HG02943 (cell line): ENCODE results near the gene ELMO3.

Source experiments
- ATAC-seq: cut with Tn5 transposase; IDR thresholded peaks from one replicate; pipeline ENCODE4 v1.9.1; 2021; ENCODE audit warnings: mild to moderate bottlenecking, low read depth, moderate library complexity; ENCODE audit not compliant: unreplicated experiment

The ELMO3 gene

DNA sequence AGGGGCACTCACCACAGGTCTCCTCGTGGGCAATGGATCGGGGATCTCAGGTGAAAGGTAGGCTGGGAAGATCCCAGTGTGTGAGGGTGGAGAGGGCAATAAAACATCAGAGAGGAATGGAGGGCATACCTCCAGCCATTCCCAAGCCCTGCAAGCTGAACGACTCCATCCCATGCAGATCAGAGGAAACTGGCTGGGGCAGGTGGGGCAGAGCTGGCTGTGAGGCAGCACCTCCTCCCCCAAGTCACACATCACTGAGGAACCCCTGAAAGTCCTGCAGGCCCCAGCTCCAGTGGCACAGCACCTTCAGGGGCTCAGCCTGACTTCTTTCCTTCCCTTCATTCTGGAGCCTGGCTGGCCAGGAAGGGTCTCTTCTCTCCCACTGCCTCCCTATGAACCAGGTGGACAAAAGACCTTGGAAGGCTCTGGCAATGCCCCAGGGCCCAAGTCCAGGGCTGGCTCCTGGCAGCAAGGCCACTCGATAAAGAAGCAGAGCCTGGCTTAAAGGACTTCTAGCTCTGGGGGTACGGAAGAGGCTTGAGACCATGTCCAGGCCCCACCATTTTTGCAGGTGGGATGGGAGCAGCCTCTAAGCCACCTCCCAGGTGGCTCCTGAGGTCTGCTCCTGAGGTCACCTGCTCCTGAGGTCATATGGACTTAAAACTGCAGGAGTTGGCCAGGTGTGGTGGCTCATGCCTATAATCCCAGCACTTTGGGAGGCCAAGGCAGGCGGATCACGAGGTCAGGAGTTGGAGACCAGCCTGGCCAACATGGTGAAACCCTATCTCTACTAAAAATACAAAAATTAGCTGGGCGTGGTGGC is 14.5 kb downstream of the ELMO3 start:
- no peak for ATAC-seq

DNA sequence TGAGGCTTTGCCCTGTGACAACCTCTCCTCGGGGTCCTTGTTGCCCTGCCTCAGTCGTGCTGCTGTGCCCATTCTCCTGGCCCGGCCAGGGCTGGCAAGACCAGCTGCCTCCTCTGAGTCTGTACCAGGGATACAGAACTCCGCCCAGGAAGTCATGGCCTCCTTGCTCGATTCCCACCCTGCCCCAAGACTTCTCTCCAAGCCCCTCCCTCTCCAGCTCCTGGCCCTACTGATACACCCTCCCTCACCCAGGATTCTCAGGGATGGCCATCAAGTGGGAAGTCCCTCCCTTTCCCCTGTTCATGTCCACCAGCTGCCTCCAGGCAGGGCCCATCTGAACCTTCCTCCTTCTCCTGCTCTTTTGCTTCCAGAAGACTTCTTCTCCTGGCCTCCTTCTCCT is 16.8 kb downstream of the ELMO3 start:
- ATAC-seq, result no peak

DNA sequence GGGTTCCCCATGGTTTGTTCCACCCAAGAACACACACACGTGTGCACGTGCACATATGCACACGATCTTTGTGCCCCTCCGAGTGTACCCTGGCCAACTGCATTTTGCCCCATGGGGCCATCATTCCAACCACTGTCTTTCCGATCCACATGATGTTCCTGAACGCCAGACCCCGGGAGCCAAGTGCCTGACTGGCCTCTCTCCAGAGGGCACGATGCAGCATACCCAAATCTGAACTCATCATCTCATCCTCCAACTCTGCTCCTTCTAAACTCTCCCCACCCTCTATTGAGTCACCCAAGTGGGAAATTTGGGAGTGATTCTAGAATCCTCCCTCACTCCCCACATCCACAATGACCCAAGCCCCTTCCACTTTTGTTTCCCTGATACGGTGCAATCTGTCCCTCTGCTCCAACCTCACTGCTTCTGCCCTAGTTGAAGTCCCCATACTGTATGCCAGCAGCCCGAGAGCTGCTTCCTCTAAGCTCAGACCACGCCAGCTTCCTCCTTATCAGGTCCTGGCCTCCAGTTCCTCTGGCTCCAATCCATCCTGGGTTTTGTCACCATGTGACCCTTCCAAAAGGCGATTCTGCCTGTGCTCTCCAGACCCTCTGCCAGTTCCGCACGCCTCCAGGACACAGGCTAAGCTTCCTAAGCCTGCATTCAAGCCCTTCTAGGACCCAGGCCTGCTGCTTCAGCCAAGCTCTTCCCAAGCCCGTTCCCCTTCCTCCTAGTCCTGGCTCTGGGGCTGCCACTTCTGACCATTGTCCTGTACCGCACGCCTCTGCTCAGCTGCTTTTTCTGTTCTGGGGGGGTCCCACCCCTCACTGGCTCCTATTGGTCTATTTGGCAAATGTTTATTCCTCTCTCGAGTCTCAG is 17.9 kb downstream of the ELMO3 start:
- ATAC-seq, result no peak

DNA sequence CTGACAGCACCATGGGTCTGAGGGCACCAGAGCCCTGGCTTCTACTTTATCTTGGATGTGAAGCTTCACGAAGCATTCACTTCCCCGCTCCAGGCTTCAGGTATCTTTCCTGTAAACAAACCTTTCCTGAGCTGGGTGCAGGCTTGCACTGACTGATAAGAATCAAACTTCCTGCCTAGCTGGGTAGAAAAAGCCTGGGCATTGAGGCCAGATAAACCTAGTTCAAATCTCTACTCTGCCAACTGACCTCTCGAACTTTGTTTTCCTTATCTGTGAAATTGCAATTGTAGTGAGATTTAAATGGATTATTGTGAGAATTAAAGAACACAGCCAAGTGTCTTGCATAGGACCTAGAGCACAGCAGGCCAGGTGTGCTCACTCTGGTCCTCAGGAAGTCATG is 25.1 kb downstream of the ELMO3 start:
- no peak for ATAC-seq

DNA sequence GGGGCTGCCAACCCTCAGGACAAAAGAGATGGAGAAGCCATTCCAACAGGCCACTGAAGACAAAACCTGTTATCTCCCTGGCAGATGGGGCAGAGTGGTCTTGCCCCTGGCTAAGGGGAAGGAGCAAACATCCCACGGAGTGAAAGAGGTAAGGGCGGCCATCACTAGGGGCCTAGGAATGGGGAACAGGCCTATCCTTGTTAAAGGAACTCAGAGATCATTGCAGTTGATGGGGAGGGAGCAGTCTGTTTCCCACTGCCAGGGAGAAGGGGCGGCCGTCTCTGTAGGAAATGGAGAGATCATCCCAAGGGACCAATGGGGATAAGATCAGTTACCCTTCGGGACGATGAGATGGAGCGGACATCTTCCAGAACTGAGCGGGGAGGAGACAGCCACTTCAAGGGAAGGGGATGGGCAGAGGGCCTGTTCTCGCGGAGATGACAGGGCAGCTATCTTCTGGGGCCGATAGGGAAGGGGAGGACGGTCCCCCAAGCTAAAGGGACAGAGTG is 27.4 kb downstream of the ELMO3 start:
- ATAC-seq, result no peak

DNA sequence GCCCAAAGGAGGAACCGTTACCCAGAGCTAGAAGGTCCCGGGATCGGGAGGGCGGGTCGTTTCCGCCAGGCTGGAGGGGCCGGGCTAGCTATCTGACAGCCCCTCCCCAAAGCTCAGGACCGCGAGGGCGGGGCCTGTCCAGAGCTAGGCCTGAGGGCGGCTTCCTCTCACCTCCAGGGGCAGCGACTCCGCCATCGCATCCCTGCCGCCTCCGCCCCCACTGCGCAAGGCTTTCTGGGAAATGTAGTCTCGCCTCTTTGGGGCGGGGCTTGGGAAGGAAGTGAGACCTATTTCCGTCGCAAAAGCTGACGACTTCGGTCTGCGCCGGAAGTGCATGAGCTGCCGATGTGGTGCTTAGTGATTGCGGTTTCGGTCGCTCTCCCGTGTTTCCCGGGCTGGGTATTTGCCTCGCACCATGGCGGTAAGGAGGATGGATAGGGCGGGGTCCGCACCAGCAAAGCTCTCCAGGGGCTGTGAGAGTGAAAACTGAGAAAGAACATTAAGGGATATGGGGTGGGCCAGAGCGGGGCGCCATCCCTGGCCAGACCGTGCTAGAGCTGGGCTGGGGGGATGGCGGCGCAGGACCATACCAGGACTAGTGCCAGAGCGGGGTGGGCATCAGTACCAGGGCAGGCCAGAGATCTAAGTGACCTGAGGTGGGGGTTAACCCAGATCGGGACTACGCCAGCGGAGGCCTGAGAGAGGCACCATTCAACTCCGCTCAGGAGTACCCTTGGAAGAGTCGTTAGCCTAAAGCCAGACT is 28.1 kb downstream of the ELMO3 start, which contains the start of gene TMEM208:
TSS of gene TMEM208 (plus strand) at position 327 of the 763 bp plus-strand sequence. CDS start at position 416, 89 bp downstream.
- ATAC-seq, result peak; percentile 88

DNA sequence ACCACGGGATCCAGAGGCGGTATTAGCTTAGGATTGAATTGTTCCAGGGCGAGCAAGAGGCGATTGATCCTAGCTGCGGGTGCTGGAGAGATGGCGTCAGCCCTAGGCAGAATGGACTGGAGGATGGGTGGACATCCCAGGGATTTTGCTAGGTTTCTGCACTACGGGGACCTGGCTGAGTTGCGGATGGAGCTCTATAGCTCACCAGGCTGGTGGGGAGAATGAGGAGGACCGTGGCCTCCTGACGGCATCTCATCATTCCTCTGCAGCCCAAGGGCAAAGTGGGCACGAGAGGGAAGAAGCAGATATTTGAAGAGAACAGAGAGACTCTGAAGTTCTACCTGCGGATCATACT is 28.6 kb downstream of the ELMO3 start:
- ATAC-seq, result no peak

DNA sequence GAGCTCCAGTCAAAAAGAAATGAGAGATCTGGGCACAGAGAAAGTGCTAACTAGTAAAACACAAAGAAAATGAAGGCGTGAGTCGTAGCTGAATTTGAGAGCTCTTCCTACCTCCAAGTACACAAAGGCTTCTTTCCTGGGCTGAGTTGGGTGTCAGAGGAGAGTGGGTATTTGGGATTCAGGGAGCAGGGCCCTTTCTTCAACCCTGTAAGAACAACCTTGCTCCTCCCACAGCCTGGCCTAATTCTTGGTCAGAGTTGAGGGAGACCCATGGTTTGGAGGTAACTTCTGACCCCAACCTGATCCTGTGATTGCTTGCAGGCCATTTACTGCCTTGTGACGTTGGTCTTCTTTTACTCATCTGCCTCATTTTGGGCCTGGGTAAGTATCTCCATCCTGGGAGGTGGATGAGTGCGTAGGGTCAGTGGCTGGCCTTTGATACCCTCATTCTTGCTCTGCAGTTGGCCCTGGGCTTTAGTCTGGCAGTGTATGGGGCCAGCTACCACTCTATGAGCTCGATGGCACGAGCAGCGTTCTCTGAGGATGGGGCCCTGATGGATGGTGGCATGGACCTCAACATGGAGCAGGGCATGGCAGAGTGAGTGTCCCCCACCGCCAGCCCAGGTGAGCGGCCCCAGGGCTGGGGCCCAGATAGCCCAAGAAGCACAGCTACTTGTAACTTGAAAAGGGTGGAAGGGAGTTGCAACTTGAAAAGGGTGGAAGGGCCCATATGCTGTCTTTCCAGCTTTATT is 29.3 kb downstream of the ELMO3 start:
- no peak for ATAC-seq

DNA sequence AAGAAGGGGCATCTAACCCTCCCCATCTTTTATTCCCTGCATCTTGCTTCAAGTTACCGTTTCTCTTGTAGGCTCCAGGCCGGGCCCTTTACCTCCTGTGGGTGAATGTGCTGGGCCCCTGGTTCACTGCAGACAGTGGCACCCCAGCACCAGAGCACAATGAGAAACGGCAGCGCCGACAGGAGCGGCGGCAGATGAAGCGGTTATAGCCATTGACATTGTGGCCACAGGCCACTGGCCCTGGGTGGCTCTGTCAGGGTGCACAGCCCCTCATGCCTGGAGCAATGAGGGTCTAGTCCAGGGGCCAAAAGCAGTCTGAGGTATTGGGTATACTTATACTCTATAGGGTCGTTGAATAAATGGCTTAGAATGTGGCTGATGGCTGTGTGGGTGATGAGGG is 30.0 kb downstream of the ELMO3 start:
- no peak for ATAC-seq

DNA sequence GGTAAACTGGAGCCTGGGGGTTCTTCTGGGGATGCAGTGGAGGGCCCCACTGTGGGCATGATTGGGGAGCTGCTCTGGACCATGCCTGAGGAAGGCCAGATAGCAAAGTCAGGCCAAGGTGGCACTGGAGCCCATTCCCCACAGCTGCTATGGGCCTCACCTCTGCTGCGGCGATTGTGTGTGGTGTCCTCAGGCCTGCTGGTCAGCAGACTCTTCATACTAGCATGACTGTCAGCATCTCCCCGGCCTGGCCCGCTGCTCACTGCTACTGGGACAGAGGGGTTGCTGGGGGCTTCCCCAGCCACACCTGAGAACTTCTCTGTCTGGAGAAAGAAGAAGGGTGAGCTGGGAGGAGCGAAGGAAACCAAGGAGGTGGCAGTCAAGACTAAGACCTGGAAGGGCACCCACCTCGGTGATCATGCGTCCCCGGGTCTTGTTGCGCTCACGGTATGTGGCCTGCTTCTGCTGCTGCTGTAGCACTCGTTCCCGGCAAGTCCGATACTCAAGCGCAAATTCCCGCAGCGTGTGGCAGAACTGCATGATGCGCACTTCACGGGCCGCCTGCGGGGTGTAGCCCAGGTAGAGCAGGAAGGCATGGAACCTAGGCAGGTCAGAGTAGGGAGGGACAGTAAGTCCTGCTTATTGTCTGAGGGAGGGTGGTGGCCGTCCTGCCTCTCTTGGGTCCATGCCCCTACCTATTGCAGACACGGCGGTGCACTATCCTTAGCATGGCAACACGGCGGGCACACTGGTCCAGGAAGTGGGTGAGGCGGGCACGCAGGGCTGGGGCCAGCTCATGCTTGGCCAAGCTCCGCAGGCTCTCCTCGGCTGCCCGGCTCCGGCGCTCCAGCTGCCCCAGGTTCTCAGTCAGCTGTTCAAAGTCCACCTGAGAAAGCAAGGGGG is 31.2 kb downstream of the ELMO3 start:
- no peak for ATAC-seq

DNA sequence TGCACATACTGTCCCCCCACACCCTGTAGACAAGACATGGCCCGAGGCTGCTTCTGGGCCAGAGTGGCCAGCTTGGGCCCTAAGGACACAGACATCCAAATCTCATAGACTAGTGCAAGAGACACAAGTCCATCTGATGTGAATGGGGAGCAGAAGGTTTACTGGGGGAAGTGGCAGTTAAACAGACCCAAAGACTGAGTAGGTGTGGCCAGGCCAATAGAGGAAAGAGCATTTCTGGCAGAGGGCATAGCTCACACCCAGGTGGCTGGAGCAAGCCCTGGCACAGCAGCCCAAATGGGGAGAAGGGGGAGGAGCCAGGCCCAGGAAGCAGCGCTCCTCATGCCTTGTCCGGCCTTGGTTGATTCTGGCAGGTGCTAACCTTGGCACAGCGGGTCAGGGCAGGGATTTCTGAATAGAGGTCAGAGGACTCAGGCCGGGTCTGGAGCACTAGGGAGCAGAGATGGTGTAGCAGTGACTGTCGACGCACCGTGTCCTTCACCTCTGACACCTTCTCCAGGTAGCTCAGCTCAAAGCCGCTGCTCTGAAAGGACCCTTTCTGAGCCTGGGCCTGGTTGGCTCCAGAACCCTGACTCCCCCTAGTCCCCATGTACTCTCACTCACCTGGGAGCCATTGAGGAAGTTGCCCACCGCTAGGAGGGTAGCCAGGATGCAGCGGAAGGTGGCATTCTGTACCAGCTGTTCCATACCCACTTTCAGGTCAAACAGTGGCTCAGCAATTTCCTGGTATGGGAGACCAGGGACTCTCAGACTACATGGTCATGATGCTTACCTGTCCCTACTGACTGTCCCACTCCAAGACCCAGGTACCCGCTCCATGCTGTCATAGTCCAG is 32.1 kb downstream of the ELMO3 start:
- ATAC-seq, result no peak

DNA sequence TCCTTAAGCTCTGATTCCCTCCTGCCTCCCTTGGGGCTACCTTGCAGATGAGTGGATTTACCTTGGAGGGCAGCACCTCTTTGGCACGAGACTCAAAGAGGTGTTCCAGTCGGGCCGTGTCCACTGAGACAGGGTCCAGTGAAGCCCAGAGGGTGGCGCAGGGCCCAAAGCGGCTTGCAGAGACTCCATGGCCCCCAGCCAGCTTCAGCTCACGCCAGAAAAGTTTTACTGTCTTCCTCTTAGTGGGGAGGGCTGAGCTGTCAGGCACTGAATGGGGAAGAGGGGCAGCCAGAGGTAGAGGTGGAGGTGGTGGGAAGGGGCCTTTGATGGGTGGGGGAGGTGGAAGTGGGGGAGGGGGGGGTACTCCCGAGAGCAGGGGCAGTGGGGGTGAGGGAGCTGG is 34.7 kb downstream of the ELMO3 start:
- no peak for ATAC-seq

DNA sequence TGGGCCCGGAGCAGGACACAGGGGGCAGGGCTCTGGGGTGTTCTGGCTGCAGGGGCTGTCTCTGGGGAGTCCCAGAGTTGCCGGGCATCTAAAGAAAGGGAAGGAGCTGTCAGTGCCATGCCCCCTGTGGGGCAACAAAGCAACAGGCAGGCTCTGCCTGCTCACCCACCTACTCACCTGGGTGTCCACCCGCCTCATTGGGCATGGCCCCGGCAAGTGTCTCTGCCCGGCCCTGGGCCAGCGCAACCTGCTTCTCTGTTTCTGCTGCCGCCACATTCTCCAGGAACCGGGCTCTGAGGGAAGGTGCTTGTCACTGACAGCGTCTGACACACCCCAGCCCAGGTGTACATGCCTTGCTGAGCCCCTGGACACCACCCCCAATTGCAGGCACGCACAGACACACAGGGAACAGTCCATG is 35.3 kb downstream of the ELMO3 start:
- ATAC-seq, result no peak

DNA sequence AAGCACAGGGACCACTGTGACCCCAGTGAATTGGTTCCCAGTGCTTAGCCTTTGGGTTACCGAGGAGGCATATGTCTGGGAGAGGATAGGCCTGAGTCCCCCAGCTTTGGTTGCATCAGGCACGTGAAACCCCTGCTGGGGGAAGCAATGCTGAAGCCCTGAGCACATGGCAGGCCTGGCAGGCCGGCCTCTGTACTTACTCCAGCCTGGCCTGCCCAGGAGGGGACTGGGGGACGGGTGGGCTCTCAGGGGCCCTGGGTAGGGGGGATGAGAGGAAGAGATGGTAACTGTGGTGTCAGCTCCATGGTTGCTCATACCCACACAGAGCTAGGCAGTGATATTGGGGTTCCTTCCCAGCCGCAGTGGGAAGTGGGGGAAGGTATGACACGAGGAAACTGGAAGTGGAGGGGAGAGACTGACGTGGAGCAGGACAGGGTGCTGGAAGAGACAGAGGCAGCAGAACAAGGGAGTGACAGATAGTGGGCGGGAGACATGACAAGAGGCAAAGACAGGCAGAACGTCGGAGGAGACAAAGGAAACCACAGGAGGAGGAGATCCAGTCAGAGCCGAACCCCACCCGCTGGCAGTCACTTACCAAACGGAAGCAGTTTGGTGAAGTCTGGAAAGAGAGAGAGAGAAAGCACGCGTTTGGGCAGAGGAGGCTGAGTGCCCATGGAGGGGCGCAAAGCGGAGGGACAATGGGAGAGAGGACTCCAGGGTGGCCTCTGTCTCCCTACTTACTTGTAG is 37.1 kb downstream of the ELMO3 start:
- no peak for ATAC-seq

DNA sequence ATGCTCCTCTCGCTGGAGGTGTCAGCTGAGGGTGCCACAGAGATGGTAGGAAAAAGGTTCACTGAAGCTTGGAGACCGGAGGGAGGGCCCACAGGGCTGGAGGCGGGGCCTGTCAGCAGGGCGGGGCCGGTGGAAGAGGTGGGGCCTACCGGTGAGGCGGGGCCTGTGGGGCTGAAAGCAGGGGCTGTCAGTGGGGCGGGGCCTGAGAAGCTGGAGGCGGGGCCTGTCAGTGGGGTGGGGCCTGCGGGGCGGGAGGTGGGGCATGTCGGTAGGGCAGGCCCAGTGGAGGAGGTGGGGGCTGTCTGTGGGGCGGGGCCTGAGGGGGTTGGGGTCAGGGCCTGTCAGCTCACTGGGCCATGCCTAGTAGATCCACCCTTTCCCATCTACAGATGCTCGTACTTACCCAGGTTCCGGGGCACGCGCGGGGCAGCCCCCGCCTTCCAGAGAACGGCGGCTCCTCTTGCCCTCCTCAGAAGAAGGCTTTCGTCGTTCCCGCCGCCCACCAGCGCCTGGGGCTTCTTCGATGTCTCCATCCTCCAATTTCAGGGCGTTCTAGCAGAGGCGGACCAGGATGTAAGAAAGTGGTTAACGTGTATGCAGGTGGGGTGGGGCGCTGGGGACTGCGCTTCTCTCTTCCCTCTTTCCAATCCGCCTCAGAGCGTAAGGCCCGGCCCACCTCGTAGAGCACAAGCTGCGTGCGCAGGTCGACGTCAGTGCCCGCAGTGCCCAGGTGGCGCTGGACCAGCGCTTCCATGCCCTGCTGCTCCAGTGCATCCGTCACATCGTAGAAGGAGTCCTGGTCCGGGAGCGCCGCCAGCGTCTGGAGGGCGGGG is 37.8 kb downstream of the ELMO3 start:
- no peak for ATAC-seq

DNA sequence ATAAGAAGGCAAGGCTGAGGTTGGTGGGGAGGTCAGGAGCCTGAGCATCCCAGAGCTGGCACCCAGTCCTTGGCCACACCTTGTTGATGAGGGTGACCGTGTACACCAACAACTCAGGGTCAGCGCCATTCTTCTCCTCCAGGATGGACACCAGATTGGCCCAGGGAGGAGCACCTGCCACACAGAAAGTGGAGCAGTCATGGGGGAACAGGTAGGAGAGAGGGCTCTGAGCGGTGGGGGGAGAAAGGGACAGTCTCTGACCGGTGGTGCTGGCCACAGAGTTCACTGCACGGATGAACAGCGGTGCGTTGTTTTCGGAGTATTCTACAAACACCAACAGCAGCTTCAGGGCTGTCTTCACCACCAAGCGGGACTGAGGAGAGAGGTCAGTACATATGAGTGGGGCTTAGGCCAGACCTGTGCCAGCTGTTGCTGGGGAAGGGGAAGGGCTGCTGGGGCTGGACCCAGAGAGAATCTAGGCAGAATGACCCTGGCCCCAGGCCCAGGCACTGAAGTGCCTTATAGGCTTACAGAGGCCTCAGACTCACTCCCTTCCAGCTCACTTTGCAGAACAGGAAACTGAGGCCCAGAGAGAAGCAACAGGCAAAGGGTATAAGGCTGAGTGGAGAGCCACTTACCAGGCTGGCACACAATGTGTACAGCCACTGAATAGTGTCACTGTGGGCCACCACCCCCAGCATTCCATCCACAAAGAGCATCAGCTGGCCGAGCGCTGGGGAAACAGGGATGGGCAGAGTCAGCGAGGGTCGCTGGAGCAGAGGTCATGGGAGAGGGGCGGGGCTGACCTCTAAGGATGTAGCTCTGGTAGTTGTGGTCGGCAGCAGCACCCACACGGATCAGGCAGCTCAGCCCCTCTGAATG is 38.7 kb downstream of the ELMO3 start:
- no peak for ATAC-seq
